ENCODE results near the gene MAOB.
"Not testable (repeated sequence)": the region's sequence is repeated elsewhere in the genome, so short reads cannot be mapped to it uniquely, and the experiment has no call there.

MAOB gene

GRCh38 chrX:43750248-43750676 lies 132.0 kb downstream of the MAOB start:
- peak; percentile 15 for DNase-seq

GRCh38 chrX:43747476-43747875 lies 134.8 kb downstream of the MAOB start:
- DNase-seq, result no peak

GRCh38 chrX:43745938-43746721 lies 136.1 kb downstream of the MAOB start:
- no peak for DNase-seq

GRCh38 chrX:43744284-43744683 lies 138.0 kb downstream of the MAOB start:
- DNase-seq, result no peak

- DNase-seq, result no peak
These were observed 139.0 kb downstream of the MAOB start for GRCh38 chrX:43743100-43743822.

- no peak for DNase-seq
These were observed 140.2 kb downstream of the MAOB start for GRCh38 chrX:43741843-43742573.

GRCh38 chrX:43735957-43736356 lies 146.3 kb downstream of the MAOB start:
- no peak for DNase-seq

GRCh38 chrX:43735534-43735933 lies 146.7 kb downstream of the MAOB start:
- no peak for DNase-seq

GRCh38 chrX:43734444-43734843 lies 147.8 kb downstream of the MAOB start:
- DNase-seq, result no peak

- DNase-seq, result no peak
These were observed 148.6 kb downstream of the MAOB start for GRCh38 chrX:43733699-43734098.

GRCh38 chrX:43731086-43731485 lies 151.2 kb downstream of the MAOB start:
- DNase-seq, result no peak

- no peak for DNase-seq
These were observed 153.3 kb downstream of the MAOB start for GRCh38 chrX:43728966-43729365.

- no peak for DNase-seq
These were observed 154.2 kb downstream of the MAOB start for GRCh38 chrX:43728002-43728401.

- DNase-seq, result not testable (repeated sequence)
These were observed 155.0 kb downstream of the MAOB start for GRCh38 chrX:43727254-43727653.

- DNase-seq, result not testable (repeated sequence)
These were observed 157.0 kb downstream of the MAOB start for GRCh38 chrX:43725227-43725626.

GRCh38 chrX:43720961-43721360 lies 161.3 kb downstream of the MAOB start:
- no peak for DNase-seq

- no peak for DNase-seq
These were observed 162.2 kb downstream of the MAOB start for GRCh38 chrX:43720082-43720481.

GRCh38 chrX:43718956-43719355 lies 163.3 kb downstream of the MAOB start:
- DNase-seq, result no peak

GRCh38 chrX:43718546-43718945 lies 163.7 kb downstream of the MAOB start:
- no peak for DNase-seq

GRCh38 chrX:43718081-43718480 lies 164.2 kb downstream of the MAOB start:
- DNase-seq, result no peak

GRCh38 chrX:43717161-43717560 lies 165.1 kb downstream of the MAOB start:
- DNase-seq, result no peak

GRCh38 chrX:43716696-43717095 lies 165.6 kb downstream of the MAOB start:
- no peak for DNase-seq

Measured in activated CD4-positive, alpha-beta T cell treated with anti-CD3 and anti-CD28 coated beads, Interleukin-2, amount 50 U/mL, for 1 hour (primary cell).